ENCODE results near the gene TSHZ3. TPM values are rescaled to one million over a fixed set of nuclear protein-coding genes. Genes with fewer than 3 reads are reported as not detected.

The TSHZ3 gene
- total RNA-seq, 1 experiment from 2014 or later = 3.2 TPM

DNA sequence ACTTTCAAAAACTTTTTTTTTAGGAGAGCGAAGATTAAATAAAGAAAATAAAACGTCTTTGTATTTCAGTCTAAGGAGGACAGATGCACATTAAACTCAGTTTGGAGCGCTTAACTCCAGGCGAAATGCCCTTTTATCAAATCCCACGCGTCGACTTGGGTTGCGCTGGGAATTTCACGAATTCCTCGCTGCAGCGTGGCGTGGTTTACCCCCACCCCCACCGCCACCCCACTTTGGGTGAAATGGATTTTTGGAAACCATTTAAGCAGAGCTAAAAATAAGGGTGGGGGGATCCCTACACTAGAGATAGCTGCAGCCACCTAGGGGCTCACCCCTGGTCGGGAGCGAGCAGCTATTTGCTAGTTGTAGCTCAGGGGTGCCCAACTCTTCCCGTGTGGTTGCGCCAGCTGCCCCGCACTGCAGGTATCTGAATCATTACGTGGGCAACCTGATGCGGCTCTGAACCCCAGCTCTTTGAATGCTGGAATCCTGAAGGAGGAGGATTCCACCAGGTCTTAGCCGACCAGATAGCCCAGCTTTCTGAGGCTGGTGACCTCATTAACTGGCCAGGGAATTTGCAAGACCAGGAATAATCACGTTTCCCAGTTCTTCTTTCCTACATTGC lies 6.5 kb upstream of the TSHZ3 start:
- peak overlapping the region; percentile 46 to 90 for H3K4me3 Mint-ChIP-seq
- no peak overlapping the region for H3K56ac ChIP-seq (ENCODE audit: insufficient read length, low read depth, low read length)
- H2AFZ ChIP-seq (ENCODE audit: low read length) = no peak overlapping the region
- H3K4me1 ChIP-seq (ENCODE audit: insufficient read depth, low read length) = peaks cover 15% of the 10 kb centered on the region; the same call in 1 of the 2 replicates
- H2BK120ac ChIP-seq (ENCODE audit: low read depth, low read length, poor library complexity, severe bottlenecking) = no peak overlapping the region
- H2BK12ac ChIP-seq (ENCODE audit: insufficient read length, low read depth, low read length) = no peak overlapping the region
- no peak overlapping the region for H3K23ac ChIP-seq (ENCODE audit: insufficient read length, low read depth, low read length)
- no peaks in the 10 kb centered on the region; a peak in 2 of 5 replicates for H3K9me3 Mint-ChIP-seq
- TF ChIP-seq CTCF (conservative IDR thresholded peaks at IDR 0.05) = no peak
- H2BK5ac ChIP-seq (ENCODE audit: insufficient read length, low read length) = no peak overlapping the region
- no peak overlapping the region for H2BK20ac ChIP-seq (ENCODE audit: low read depth, low read length, poor library complexity, severe bottlenecking)
- H3K9ac ChIP-seq (ENCODE audit: extremely low read depth, insufficient read length, low read length) = no peak overlapping the region
- no peak overlapping the region for H2AK5ac ChIP-seq (ENCODE audit: insufficient read length, low read length)
- no peaks in the 10 kb centered on the region; a peak in 1 of 7 replicates for H3K36me3 Mint-ChIP-seq (ENCODE audit: insufficient read depth in 1 of 3, low read depth in 3 of 3)
- H3K27me3 Mint-ChIP-seq (ENCODE audit: low read depth) = peaks cover 78% of the 10 kb centered on the region
- H3T11ph ChIP-seq (ENCODE audit: low read length) = no peak overlapping the region
- H3K14ac ChIP-seq (ENCODE audit: insufficient read depth, low read length) = no peak overlapping the region
- peak; percentile 42 for DNase-seq
- no peak overlapping the region for H4K91ac ChIP-seq (ENCODE audit: insufficient read length, low read depth, low read length)
- H3K27ac Mint-ChIP-seq = no peak overlapping the region
- WGBS (ENCODE audit: extremely low coverage, insufficient read length, low lambda C conversion rate) = no CpG with 5 or more reads among the region's 22 CpGs
- peaks cover 2% of the 10 kb centered on the region for H4K20me1 ChIP-seq (ENCODE audit: control insufficient read depth, insufficient read depth, insufficient read length)
- no peak overlapping the region for H4K8ac ChIP-seq (replicated peaks; ENCODE audit: insufficient read length, low read depth, low read length)
- no peak overlapping the region for H3K18ac ChIP-seq (ENCODE audit: insufficient read length, low read depth, low read length)
- peak overlapping the region; percentile 94 for H3K4me2 ChIP-seq (ENCODE audit: insufficient read depth, insufficient read length, low read length)
- H4K5ac ChIP-seq (ENCODE audit: insufficient read length, low read depth, low read length) = no peak overlapping the region
- no peaks in the 10 kb centered on the region for H3K79me1 ChIP-seq (ENCODE audit: insufficient read depth, low read depth, low read length, poor library complexity, severe bottlenecking)
- no peak overlapping the region for H2BK15ac ChIP-seq (ENCODE audit: low read depth, low read length)
- H3K27ac ChIP-seq (ENCODE audit: insufficient read length, low read depth, low read length) = no peak overlapping the region
- H3K23me2 ChIP-seq (ENCODE audit: insufficient read length, low read depth, low read length, poor library complexity, severe bottlenecking) = peaks cover 50% of the 10 kb centered on the region
- H3K79me2 ChIP-seq (ENCODE audit: insufficient read depth, low read length) = no peaks in the 10 kb centered on the region
- H3K27me3 ChIP-seq (ENCODE audit: insufficient read depth, low read length) = peaks cover 40% of the 10 kb centered on the region
- no peaks in the 10 kb centered on the region for H3K9me3 ChIP-seq (ENCODE audit: control insufficient read depth, low read depth, low read length)
- H3K4me1 Mint-ChIP-seq = peaks cover 53 to 54% of the 10 kb centered on the region in 2 experiments
- H3K4ac ChIP-seq (ENCODE audit: low read depth, low read length) = no peak overlapping the region
